NCI-H526 (cell line): ENCODE data around the gene ASTN2.

Source experiments
- DNase-seq, 2 experiments: peaks; one replicate each; lab custom pipeline; 2025; lab: John Stamatoyannopoulos, UW

The ASTN2 gene

DNA sequence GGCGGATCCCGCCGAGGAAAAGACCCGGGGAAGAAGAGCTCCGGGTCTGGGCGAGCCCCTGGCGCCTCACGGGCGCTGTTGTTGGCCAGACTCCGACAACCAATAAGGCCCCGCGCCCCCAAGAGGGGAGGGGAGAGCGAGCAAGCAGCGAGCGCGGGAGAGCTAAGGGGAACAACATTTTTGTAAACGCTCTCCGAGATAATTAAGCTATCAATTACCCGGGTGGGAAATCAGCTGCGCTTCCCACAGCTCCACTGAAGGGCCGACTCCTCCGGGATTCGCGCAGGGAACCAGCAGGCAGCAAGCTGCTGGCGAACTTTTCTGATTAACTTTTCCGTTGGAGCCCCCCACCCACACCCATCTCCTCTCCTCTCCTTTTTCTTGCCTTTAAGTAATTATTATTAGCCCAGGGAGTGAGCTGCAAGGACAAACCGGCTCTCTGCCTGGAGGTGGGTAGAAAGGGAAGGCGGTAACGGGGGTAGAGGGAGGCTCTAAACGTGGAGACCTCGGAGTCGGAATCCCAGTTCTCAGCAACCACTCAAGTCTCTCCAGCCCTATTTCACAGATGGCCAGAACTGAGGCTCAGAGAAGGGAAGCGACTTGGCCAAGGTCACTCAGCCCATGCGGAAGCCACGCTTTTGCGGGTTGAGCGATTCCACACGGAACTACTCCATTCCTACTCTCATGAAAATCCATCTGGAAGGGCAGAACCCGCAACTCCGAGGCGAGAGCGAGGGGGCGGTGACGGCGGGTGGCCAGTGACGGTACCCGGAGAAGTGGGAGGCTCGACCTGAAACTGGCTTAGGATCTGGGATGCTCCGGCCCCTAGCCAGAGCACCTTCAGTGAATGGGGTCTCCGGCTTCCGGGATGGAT is 1.3 kb downstream of the ASTN2 start:
- DNase-seq: peak; percentile 25 to 85

DNA sequence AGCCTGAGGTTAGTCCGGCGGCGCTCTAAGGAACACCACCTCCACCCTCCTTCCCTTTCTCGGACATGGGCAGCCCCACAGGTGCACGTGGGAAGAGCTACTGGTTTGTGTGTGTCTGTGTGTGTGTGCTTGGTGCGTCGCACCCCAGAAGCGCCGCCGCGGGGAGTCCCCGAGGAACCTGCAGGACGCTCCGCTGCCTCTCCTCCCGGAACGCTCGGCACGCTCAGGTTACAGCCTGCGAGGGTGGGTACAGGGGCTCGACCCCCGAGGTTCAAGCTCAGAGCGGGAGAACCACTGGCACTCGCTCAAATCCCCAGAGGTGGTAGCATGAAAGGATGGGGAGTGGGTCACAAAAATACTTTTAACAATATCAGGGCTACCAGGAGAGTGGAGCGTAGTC is 2.0 kb downstream of the ASTN2 start:
- peak; percentile 13 to 55 for DNase-seq

DNA sequence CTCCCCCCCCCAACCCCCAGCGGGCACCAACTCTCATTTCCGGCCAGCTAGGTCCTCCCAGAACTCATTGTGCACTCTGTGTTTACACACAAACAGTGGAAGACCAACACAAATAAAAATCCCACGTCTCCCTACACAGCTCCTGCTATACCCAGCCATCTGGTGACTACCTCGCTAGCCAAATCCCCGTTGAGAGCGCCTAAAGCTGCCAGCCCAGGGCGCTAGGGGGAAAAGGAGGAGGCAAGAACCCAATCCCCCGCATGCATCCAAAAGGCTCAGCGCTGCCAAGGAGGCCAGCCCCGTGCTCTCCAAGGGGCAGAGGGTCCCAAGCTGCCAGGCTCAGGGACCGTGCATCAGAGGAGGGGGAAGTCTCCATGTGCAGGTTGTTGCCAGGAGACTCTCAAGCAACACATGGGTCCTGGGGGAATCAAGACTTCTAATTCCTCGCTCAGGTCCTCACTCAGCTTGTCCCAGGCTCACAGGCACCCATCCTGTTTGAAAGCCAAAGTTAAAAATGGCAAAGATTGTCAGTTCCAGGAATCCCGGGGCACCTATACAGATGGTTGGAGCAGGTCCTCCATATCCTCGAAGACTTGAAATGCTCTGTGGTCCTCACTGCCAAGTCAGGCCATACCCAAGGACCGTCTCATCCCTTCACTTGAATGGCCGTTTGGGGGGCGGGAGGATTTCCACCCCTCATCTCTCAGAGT is 2.7 kb downstream of the ASTN2 start:
- DNase-seq: peak in 1 of 2 experiments; percentile 66

DNA sequence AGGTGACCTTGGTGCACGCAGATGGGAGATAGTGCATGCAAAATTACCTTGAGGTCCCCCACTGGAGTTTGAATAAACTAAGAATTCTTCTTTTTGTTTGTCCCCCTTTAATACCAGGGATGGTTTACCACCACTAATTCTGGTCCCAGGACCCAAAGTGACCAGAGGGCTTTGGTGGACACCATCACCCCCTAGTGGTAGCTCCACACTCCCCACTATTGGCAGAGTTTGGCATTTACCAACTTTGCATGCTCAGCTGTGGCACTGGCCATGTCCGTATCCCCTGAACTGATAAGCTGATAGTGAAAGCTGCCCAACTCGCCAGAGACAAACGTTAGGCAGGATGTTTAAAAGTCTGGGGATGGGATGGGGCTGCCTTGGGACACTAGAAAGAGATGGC is 3.3 kb downstream of the ASTN2 start:
- peak; percentile 69 to 90 for DNase-seq

DNA sequence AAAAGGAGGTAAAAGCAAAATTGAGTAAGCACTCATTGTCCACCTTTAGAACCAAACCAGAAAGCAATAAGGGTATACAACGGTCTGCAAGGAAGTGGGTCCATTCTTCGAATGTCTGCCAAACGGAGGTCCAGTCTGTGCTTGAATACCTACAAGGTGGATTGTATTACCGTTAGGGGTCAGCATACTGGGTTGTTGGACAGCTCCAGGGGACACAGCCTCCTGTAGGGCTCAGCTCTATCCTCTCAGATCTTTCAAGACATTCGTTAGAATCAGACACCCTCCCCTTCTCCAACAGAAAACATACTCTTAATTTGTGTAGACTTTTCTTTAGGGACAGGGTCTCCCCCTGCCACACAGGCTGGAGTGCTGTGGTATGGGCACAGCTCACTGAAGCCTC is 5.5 kb downstream of the ASTN2 start:
- no peak for DNase-seq

DNA sequence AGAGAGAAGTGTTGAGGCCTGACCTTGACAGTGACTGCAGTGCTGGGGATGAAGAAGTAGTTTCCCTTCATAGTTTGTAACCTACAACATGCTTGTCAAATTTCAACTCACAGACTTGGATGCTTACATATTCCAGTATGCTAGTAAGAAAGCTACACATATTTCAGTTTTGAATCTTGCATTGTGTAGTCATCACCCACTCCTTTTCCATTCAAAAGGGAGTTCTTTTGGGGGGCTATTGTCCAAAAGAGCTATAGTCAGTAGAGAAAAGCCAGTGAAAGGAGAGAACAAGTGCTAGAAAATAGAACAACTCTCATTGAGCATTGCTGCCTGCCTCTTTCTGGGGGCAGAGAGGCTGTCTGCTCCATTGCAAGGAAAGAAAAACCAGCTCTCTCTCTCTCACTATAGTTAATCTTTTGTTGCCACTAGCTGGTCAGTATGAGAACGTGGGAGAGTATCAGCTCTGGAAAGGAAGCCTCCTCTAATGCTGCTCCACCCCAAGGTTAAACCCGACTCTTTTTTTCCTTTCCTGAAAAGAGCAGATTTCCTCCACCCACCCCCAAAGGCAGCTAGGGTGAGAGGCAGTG is 7.3 kb downstream of the ASTN2 start:
- DNase-seq: peak in 1 of 2 experiments; percentile 21

DNA sequence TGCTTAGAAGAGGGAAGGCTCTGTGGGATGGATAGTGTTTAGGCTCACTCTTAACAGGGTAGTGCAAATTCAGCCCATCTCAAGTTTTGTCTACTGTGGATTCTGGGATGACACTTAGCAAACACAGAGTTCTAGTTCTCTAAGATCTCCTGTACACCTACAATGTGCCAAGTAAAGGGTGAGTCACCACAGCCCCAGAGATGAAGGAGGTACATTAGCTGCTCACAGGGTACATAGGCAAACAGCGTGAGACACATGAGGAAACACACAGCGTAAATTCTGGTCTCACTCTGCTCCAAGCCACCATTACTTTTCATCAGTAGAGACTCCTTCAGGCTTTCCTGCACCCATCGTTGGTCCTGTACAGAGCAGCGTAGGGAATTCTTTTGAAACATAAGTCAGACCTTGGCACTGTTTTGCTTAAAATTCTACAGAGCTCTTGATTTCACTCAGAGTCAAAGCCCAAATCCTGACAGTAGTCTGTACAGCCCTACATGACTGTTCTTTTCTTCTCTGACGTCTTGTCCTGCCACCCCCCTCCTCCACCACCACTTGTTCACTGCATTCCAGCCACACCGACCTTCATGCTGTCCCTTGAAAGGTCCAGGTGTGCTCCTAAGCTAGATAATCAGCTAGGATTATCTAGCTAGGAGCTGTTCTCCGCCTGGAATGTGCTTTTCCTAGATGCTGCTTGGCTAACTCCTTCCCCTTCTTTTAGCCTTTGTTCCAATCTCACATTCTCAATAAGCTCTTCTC is 8.7 kb downstream of the ASTN2 start:
- no peak for DNase-seq

DNA sequence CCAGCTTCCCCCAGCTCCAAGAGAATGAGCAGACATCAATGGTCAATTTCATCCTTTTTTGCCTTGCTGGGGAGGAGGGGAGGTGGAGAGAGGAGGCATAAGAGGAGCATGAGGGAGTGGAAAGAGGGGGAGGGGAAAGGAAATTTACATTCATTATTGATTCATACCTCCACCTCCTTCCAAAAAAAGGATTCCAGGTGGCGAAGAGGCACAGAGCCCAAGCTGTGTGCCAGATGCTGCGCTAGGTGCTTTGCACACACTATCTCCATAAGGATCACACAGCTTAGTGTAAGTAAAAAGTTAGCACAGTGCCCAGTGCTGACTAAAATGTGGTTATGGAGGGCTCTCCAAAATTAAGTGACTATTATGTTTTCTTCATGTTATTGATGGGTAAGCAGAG is 11.0 kb downstream of the ASTN2 start:
- DNase-seq: peak; percentile 54 to 71

DNA sequence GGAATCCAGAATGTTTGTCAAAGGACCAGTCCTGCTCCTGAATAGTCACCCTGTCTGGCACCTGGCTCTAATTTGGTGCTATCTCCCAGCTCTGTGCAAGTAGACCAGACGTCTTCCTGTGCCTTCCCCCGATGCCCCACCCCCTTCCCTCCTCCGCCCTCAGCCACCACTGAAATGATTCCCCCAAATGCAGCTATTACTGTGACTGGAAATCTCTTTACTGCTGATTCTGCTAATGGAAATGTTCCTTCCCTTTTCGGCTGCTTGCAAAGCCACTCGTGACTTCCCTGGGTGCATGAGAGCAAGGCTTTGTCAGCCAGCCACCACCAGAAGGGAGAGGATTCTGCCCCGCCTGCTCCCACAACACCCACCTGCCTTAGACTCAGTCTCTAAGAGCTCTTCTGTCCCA is 11.4 kb downstream of the ASTN2 start:
- DNase-seq: peak; percentile 54 to 74

DNA sequence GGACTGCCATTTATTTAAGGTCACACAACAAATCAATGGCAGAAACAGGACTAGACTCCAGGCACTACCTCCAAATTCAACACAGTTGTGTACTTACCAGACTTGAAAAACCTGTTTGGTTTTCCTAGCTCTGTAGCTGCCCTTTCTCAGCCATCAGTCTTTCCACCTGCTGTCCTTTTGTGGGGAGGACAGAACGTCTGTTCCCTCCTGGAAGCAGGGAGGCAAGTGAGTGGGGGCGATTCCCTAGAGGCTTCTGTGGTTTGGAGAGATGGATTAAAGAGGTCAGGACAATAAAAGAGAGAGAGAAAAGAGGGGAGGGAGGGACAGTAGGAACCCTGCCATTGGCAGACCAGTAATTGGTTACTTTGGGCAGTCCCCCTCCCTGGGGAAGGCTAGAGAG is 14.7 kb downstream of the ASTN2 start:
- DNase-seq: peak; percentile 96

DNA sequence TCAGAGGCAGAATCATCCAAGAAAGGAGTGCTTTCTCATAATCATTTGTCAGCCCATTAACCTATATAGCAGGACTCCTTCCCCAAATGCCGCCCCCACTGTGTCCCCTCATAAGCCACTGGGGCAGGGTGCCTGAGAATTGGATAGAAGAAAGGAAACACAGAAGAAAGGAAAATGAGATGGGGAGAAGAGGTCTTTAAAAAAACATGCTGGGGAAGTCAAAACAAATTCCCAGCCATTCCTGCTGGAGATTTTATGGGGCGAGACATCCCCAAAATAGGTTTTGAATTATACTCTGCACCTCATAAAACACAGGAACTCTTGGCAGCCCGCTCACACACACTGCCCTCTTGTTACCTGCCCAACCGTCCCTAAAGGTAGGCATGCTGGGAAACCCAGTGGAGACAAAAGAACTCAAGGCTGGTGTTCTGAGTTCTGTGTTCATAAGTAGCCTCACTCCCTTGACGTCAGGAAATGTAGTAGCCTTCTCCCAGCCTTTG is 19.7 kb downstream of the ASTN2 start:
- DNase-seq: no peak

DNA sequence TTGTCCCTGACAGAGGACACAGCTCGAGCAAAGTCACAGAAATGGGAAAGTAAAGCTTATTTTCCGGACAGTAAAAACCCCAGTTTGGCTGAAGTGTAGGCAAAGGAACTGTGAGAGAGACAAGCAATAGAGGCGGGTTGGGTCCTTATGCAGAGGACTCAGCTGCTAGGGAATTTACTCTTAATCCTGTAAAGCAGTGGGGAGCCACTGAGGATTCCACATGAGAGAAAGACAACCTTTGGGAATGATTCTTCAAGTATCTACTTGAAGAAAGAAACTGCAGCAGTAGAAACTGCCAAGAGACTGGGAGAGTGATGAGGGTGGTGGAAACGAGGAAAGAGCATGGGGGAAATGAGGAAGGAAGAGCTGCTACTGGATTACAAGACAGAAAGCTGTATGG is 20.2 kb downstream of the ASTN2 start:
- no peak for DNase-seq

DNA sequence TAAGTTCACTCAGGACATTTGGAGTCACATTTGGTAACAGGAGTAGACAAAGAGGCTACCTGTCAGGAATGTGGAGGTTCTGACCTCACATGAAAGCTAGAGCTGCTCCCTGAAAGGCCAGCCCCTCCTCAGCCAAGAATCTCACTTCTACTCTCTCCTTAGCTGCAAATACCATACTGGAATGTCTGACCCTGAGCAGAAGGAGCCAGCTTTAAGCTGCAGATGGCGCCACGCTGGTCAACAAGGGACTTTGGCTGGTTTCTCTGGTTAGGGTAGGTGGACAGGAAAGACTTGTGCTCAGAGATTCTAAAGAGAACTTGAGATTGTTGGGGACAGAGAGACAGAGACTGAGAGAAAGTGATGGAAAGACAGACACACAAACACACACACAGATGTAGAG is 21.9 kb downstream of the ASTN2 start:
- no peak for DNase-seq

DNA sequence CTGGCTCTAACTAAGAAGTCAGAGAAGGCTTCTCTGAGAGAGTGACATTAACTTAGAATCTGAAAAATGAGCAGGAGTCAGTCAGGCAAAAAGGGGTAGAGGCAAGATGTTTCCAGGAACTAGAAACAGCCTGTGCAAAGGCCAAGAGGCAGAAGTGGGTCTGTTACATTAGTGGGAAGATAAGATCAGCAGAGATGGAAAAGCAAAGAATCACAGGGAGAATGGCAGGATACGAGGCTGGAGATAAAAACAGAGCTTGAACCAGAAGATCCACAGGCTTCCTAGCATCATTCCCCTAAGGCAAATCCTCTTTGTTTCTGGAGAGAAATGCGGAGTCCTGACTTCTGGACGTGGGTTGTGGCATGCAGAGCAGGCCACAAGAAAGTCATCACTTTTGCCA is 27.4 kb downstream of the ASTN2 start:
- no peak for DNase-seq

DNA sequence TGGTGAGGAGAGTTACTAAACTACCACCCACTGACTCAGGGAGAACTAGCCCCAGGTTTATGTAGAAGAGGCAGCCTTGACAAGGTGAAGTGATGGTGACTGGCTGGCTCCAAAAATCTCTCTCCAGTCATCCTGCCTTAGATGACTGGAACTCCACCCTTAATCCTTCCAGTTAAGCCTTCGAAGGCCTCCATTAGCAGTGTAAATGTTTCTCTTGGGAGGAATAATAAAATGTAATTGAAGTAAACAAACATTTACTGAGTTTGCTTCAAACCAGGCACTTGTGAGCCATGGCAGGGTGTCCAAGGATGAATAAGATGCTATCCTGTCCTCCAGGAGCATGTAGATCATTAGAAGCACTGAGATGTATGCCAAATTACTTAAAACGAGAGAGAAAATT is 35.5 kb downstream of the ASTN2 start:
- DNase-seq: no peak

DNA sequence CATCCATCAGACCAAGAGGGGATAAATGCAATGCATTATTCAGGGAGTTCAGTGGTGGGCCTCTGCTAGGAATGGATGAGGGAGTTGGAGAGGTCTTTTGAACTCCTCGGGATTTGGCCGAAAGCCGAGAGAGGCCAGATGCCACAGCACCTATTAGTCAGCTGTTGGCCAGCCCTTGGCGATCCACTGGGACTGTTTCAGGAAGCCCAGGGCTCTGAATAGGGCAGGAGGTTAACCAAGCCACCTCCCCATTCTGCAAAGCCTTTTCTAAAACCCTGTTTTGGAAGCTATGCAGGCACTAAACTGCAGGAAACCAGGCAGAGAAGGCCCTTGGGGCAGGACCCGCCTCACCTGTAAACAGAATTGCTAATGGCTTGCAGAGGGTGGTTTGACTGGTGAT is 37.8 kb downstream of the ASTN2 start:
- no peak for DNase-seq

DNA sequence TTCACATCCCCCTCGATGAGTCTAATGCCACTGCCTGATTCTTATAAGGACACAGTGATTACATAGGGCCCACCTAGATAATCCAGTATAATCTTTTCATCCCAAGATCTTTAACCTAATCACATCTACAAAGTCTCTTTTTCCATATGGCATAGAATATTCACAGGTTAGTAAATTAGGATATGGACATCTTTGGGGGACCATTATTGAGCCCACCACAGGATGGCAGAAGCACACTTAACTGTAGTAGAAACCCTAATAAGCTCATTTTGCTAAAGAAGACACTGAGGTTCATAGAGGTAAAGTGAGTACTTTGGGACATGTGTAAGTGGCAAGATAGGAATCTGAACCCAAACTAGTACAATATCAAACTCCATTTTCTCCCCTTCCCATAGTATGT is 38.9 kb downstream of the ASTN2 start:
- DNase-seq: no peak

DNA sequence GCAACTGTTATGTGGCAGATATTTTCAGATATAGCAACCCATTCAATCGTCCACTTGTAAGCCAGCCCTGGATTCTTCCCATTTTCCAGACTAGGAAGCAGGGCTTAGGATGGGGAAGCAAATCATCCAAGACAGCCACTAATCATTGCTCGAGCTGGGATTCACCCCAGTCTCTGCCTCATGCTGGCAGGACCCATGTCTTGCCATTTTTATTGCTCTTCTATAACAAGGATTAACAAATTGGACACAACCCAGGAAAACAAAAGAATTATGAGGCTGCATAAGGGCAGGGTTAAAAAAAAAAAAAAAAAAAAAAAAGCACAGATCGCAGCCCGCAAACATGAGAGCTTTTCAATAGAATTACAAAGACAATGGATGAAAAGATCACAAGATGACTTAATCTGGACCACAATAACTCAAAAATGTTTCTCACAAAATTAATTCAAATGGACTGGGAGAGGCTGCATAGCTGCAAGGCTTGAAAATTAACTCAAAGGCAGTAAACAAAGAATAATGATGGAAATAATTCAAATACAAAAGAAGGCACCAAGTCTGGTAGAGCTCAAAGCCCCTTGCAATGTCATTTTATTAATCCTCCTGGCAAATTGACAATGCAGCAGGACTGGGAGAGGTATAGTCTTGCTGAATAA is 40.7 kb downstream of the ASTN2 start:
- DNase-seq: no peak

DNA sequence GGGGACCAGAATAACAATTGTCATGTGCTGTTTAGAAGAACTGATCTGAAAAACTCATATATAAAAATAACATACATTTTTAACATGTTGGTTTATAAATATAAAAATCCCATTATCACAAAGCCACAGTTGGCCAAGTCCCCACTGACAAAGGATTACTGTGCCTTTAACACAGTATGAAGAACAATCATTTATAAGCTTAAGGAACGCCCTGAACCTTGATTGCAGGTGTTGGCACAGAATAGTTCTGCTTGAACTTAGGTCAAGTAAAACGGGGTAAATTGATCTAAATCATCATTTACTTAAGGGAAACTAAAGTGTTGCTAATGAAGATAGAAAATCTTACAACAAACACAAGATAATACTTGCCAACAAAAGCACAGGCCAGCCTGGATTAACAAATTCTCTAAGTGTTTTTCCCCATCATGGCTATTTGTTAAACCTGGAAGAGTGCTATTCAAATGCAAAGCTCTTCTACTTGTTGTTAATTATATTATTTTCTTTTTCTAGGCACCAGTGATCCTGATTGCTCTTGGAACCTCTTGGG is 46.1 kb downstream of the ASTN2 start:
- no peak for DNase-seq

DNA sequence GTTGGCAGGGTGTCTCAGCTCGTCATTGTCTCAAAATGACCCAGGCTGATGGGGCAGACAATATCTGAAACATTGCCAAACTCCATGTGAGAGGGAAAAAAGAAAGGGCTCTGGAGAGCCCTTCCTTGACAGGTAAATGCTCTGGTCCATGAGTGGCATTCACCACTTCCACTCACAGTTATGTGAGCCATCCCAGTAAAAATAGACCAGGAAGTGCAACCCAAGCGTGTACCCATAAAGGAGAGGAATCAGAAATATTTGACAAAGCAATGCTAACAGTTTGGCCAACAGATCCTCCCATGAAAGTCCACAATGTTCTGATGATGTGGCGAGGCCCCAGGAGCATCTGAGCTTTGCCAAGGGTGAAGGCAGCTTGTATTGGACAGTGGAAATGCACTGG is 49.4 kb downstream of the ASTN2 start:
- no peak for DNase-seq

DNA sequence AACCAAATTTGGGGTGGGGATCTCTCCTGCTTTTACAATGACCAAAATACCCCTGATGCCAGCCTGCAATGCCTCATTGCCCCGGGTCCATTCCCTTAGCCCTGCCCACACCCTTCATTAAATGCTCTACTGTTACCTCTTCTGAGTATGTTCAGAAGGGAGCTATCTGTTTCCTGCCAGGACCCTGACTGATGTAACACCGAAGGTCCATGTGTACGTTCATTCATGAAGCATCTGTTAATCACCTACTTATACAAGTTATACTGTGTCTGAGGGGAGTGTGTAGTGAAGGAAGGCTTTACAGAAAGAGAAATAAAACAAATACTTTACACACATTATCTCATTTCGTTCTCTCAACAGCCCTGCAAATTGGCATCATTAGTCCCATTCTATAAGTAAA is 51.9 kb downstream of the ASTN2 start:
- no peak for DNase-seq
